ENCODE measurements around the gene NELFA. TPM values are rescaled to one million over a fixed set of nuclear protein-coding genes. Genes with fewer than 3 reads are reported as not detected.

The NELFA gene
- total and polyA plus RNA-seq, 12 donors = 8.8 to 19.7 (median 11.1) TPM

- DNase-seq (no peak), ATAC-seq (no peak)
- Histone ChIP-seq H3K4me3 (no peak overlapping the region), H3K36me3 (peaks cover 0 to 93% (median 24%) of the 10 kb centered on the region in 9 donors), H3K27ac (no peak overlapping the region), H3K9me3 (no peaks in the 10 kb centered on the region), H3K4me1 (peaks cover 0 to 11% (median 3%) of the 10 kb centered on the region in 9 donors), H3K27me3 (no peaks in the 10 kb centered on the region)
- no peak for TF ChIP-seq CTCF (IDR thresholded peaks at IDR 0.05)
- intact Hi-C loops (cut with DNase I) = no loop called here
- 97 to 100% methylated on average over 1 of the region's 1 CpG for WGBS, 2 donors
Measured at GRCh38 chr4:1964971-1965370, 43.8 kb downstream of the NELFA start.

DNA sequence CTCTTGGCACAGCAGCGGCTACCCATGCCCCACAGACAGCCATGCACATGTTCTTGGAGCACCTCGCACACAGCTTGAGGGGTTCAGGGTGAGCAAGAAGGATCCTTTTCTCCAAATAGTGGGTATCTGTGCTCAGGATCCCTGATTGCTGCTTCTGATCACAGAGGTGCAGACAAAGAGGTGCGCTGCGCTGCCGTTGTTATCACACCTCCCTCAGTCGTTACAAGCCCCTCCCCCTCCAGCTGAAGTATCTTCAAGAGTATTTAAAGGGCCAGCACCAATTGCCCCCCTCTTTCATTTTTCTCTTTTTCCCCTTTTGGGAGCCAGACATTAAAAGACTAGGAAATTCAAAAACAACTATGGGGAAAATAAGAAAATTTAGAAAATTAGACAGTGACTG, 44.3 kb downstream of the NELFA start:
- no peak for DNase-seq
- ATAC-seq = no peak
- H3K27me3 ChIP-seq = no peaks in the 10 kb centered on the region
- TF ChIP-seq CTCF (IDR thresholded peaks at IDR 0.05) = no peak
- no peak overlapping the region for H3K4me3 ChIP-seq
- peaks cover 0 to 93% (median 29%) of the 10 kb centered on the region in 9 donors for H3K36me3 ChIP-seq
- H3K4me1 ChIP-seq = peaks cover 0 to 11% (median 4%) of the 10 kb centered on the region in 9 donors
- WGBS, 2 donors = 46 to 66% methylated on average over 6 of the region's 6 CpGs
- H3K9me3 ChIP-seq = no peaks in the 10 kb centered on the region
- intact Hi-C loops (cut with DNase I) = no loop called here
- no peak overlapping the region for H3K27ac ChIP-seq

DNA sequence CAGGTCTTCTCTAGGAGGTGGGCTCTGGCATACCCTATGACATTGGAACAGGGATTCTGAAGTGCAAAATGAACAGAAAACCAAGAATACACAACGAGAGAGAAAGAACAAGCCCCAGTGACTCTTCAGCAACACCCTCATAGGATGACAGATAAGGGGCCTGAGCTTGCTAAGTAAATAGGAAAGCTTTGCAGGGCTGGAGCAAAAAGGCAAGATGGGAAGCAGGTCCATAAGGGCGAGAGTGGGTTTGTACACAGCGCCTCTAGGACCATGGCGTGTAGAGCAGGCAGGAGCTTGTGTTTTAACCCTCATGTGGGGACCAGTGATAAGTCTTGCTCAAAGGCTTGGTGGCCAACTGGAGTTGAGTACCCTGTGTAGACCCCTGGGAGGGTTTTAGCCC, 45.8 kb downstream of the NELFA start:
- 83 to 88% methylated on average over 4 of the region's 4 CpGs for WGBS, 2 donors
- no peak for ATAC-seq
- TF ChIP-seq CTCF (IDR thresholded peaks at IDR 0.05) = no peak
- Histone ChIP-seq H3K9me3 (no peaks in the 10 kb centered on the region), H3K36me3 (peaks cover 0 to 93% (median 35%) of the 10 kb centered on the region in 9 donors), H3K27ac (no peak overlapping the region), H3K27me3 (no peaks in the 10 kb centered on the region), H3K4me1 (peaks cover 0 to 12% (median 4%) of the 10 kb centered on the region in 9 donors), H3K4me3 (no peak overlapping the region)
- intact Hi-C loops (cut with DNase I) = no loop called here
- DNase-seq = no peak

GRCh38 chr4:1961563-1961962, 47.2 kb downstream of the NELFA start:
- H3K36me3 ChIP-seq = peaks cover 0 to 94% (median 35%) of the 10 kb centered on the region in 9 donors

More at GRCh38 chr4:1961563-1961962, 47.2 kb downstream of the NELFA start:
- H3K4me3 ChIP-seq = no peak overlapping the region
- no peak for DNase-seq
- no peak overlapping the region for H3K27ac ChIP-seq
- H3K27me3 ChIP-seq = no peaks in the 10 kb centered on the region
- peaks cover 0 to 12% (median 4%) of the 10 kb centered on the region in 9 donors for H3K4me1 ChIP-seq
- H3K9me3 ChIP-seq = no peaks in the 10 kb centered on the region
- TF ChIP-seq CTCF (IDR thresholded peaks at IDR 0.05) = no peak
- no peak for ATAC-seq
- intact Hi-C loops (cut with DNase I) = no loop called here
- 72 to 80% methylated on average over 4 of the region's 4 CpGs for WGBS, 2 donors
